Inferior parietal cortex (tissue), 1 donor: ENCODE results near the gene ARHGDIA.

Experiments
- DNase-seq: peaks from one replicate; pipeline ENCODE4 v3.0.0-alpha.2; 2016; ENCODE audit errors: extremely low spot score

The ARHGDIA gene

GRCh38 chr17:81865358-81865732 lies 5.8 kb downstream of the ARHGDIA start:
- DNase-seq: no peak

DNA sequence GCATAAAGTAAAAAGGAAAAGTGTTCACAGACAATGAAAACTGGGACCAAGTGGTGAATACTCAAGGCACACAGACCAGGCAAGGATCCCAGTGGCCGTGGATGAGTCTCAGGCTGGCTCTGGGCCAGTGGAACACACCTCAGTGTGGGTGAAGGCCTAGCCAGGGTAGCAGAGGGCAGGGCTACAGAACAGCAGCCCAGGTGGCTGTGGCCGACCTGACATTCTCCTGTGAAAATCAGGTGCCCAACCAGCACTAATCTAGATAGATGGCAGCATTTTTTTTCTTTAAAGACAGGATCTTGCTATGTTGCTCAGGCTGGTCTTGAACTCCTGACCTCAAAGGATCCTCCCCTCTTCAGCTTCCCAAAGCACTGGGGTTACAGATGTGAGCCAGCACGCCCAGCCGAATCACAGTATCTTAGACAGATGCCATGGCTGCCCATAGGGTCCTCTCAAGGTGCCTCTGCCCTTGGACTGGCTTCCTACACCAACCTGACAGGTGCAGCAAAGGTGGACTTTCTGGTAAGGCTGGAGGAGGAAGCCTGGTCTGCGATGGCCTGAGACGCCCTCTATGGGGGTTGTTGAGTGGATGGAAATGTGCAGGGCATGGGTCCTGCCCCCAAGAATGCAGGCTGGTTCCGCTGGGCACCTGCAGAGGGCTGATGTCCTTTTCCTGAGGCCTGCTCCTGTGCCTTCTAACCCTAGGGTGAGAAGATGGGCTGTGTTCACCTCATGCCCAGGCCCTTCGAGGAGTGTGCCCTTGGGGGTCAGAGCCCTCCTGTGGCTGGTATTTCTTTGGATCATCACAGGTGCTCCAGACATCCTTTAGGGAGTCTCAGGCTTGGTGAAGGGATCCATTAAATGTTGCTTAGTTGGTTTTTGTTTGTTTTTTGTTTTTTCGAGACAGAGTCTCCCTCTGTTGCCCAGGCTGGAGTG lies 7.0 kb downstream of the ARHGDIA start:
- no peak for DNase-seq

- DNase-seq: no peak
Observed at GRCh38 chr17:81863123-81863675, 7.9 kb downstream of the ARHGDIA start.

- peak; percentile 100 for DNase-seq
Observed at GRCh38 chr17:81860756-81861568, 10.2 kb downstream of the ARHGDIA start.

- DNase-seq: no peak
Observed at GRCh38 chr17:81859906-81860755, 11.0 kb downstream of the ARHGDIA start, which contains the start of gene P4HB. Gene P4HB, minus strand, starts transcription at chr17:81860535. Its CDS starts 64 bp downstream, at chr17:81860471.

DNA sequence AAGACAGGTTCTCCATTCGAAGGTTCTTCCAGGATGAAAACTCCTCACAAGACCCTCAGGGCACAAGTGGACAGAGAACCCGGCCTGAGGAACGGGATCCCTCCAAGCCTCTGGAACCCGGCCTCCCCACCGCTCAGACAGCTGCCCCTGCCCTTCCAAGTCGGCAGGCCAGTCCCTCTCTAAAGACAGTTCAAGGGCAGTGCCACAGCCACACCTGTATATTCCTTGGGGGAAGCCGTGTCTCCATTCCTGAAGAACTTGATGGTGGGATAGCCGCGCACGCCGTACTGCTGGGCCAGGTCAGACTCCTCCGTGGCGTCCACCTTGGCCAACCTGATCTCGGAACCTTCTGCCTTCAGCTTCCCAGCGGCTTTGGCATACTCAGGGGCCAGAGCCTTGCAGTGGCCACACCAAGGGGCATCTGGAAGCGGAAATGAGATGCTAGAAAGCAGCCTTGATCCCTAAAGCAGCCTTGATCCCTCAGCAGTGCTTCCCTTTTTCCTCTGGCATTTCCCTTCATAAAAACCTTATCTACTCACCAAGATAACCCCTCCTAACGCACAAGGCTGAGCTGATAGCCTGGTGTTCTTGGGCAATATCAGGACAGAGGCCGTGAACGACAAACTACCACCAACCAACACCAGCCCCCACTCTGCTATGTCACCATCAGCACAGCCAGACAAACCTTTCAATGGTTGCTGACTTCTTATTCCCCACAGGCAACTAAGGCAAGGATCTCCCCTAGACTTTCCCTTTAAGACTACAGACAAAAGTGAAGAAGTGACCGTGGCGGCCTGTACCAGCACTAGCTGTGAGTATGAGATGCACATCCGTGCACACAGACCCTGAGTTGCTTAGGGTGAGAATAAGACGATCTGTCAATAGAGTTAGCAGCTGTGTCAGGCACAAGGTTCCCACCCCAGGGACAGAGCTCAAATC lies 11.9 kb downstream of the ARHGDIA start:
- DNase-seq: no peak

DNA sequence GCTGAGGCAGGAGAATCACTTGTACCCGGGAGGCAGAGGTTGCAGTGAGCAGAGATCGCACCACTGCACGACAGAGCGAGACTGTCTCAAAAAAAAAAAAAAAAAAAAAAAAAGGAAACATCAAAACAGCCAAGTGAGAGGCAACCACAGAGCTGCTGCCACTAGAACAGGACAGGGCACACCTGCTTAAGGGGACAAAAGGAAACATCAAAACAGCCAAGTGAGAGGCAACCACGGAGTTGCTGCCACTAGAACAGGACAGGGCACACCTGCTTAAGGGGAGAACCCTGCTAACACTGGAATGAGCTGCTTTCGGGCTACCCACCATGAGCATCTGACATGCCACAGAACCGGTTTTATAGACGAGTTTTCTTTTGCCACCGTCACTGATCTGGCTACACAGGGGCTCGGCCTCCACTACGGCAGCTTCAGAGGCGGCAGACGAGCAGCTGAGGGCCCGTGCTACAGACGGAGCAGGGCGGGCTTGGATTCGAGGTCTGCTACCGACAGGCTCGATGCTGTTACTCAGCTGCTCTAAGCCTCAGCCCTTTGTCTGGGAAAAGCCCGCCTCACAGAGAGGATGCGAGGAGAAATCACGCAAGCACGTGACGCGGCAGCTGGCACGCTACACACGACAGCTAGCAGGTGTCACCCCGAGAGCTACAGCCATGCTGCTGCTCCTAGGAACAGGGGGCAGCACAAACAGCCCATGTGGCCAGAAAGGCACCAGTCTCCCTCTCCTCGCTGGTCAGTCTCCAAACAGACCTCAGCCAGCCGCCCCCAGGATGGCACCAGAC lies 12.8 kb downstream of the ARHGDIA start:
- no peak for DNase-seq

DNA sequence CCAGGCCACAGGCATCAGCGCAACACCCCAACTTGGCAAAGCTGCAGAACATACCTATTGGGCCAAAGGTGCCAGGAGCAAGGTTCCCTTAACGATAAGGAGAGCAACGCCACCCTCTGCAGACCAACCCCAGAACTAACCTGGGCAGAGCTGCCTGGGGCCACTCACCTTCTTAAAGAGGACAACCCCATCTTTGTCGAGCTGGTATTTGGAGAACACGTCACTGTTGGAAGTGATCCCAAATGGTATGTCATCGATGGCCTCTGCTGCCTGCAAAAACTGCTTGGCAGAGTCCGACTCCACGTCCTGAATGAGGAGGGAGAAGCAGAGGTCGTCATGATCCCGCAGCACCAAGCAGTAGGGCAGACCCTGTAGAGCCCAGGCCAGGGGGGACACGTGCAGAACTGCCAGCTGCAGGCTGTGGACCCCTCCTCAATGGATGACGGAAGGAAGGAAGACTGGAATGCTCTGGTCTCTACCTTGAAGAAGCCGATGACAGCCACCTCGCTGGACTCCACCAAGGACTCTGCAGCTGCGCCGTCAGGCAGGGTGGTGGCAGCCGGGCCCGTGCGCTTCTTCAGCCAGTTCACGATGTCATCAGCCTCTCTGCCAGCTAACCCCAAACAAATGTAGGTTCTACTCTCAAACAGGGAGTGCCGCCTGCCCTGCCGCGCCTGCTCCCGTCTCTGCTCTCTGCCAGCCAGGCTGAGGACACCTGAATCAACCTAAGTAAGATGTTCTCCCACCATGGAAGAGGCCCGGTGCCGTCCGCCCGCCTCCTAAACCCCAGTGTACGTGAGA lies 16.0 kb downstream of the ARHGDIA start:
- no peak for DNase-seq

DNA sequence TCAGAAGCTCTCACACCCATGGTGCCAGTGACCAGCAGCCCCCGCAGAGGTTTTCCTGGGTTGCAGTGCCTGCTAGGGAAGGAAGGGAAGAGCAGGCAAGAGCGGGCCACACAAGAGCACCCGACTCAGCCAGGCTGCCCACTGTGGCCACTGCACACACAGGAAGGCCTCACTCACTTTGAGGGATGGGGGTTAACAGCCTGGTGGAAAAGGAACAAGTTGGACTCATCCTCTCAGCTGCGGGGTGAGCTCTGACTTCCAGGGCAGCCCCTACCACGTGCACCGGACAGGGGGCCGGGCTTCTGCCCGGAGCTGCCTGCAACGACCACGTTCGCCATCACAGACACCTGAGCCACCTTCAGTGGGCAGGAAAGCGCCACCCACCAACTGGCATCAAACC lies 18.9 kb downstream of the ARHGDIA start:
- no peak for DNase-seq

DNA sequence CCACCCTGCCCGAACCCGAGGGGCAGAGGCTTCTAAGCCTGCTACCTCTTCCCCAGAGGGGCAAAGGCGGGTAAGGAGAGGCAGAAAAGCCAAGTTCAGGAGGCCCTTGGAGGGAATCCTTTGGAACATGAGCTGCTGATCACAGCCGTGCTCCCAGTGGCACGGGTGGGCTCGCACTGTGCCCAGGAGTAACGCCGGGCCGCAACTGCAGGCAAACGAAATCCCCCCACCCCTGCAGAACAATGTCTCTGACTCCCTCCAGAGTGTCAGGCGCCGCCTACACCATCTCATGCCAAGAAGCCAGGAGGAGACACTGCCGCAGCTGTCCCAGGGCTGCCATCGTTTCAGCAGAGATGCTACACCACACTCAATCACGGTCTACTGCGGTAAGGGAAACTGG lies 19.7 kb downstream of the ARHGDIA start:
- DNase-seq: no peak

DNA sequence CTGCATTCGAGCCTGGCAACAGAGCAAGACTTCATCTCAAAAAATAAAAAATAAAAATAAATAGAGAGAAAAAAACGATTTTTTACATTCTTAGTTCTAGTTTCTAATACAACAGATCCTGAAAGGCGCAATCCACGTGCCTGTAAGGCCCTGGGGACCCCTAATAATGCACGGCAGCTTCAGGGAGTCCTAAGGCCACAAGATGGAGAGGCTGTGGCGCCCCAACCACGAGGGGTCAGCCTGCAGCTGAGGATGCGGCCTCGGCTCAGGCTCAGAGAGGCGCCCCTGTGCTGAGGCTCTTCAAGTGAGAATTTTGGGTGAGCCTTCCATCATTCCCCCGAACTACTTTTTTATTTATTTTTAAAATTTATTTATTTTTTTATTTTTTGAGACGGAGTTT lies 21.7 kb downstream of the ARHGDIA start:
- DNase-seq: no peak

DNA sequence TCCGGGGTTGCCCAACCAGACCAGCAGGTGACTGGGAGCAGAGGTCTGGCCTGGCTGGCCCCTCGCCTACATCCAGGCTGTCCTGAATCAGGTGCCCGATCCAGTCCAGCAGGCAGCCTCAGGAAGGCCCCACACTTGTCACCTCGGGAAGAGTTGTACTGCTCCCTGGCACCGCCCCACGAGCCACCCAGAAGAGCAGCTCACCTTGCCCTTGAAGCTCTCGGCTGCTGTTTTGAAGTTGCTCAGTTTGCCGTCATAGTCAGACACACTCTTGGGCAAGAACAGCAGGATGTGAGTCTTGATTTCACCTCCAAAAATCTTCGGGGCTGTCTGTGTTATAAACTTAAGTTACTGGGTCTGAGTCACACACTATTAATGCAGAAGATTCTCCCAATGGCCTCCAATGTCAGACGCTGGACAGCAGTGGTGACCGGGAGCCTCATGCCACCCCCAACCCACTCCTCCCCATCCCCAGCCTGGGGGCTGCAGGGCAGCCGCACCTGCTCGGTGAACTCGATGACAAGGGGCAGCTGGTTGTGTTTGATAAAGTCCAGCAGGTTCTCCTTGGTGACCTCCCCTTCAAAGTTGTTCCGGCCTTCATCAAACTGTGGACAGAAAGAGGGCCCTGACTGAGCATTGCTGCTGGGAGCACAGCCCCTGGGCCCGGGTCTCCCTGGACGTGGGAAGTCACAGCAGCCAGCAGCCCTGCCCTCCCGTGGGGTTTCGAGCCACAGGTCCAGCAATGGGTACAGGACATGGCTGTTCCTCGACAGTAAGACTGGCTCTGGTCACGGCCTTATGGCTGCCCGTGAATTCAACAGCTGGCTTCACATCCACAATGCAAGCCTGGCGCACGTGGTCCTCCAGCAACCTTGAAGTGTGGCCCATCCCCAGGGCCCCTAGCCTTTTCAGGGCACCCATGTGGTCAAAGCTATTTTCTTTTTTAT lies 24.1 kb downstream of the ARHGDIA start:
- DNase-seq: no peak

- DNase-seq: no peak
Observed at GRCh38 chr17:81845881-81846742, 25.0 kb downstream of the ARHGDIA start.

- DNase-seq: no peak
Observed at GRCh38 chr17:81845361-81845760, 25.8 kb downstream of the ARHGDIA start.

DNA sequence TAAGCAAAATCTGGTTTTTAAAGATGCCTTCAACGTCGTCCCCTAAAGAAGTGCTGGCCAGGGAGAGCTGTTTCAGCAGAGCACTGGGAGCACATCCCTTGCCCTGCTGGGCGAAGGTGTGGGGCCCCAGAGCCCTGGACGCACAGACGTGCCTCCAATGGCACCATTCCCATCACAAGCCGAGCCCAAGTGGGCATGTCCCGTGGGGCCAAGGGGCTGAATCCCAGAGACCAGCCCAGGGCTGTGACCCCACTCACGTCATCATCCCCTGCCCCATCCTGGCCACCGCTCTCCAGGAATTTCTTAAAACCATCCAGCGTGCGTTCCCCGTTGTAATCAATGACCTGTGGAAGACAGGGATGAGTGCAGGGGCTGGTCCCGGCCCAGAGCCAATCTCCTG lies 26.2 kb downstream of the ARHGDIA start:
- no peak for DNase-seq

DNA sequence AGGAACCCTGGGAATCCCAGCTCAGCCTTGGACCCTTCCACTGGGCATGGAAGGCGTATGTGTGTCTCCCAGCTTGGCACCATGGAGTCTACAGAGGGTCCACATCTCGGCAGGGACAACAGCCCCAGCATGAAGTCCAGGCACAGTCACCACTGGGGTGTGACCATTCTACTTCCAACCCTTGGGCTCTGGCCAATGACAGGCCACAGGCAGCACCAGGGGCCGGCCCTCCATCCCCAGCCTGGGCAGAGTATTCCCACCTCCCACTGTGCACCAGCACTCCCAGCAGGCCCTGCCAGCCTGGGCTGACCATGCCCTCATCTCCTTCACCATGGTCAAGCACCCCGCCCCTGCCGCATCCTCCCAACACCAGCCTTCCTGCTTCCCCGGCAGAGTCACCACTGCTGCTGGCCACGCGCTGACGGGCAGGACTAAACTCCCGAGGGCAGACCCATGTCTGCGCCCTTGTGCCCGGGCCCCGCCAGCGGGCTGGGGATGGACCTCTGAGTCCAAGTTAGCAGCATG lies 26.7 kb downstream of the ARHGDIA start:
- no peak for DNase-seq
